Mesenchymal stem cell (in vitro differentiated cells and primary cell): Measurements from ENCODE around the gene TEC.
A peak's percentile ranks its signal among the peaks of the same experiment; 100 is the strongest.

Source experiments
- DNase-seq: peaks from one replicate; pipeline ENCODE4 v3.0.0-alpha.2; 2013
- H2AFZ ChIP-seq: one replicate; pipeline ENCODE4 v1.6.1; 2013; ENCODE audit warnings: low read depth, mild to moderate bottlenecking, control low read depth, inconsistent platforms, low read length, moderate library complexity
- H2AK5ac ChIP-seq: 2 replicates; pipeline ENCODE4 v1.6.1; 2013; ENCODE audit warnings: low read length, moderate library complexity, mild to moderate bottlenecking, inconsistent platforms; ENCODE audit not compliant: severe bottlenecking
- H2BK120ac ChIP-seq: one replicate; pipeline ENCODE4 v1.6.1; 2013; ENCODE audit warnings: low read depth, mild to moderate bottlenecking, inconsistent platforms, low read length, moderate library complexity
- H2BK12ac ChIP-seq, 2 experiments: one replicate each; pipeline ENCODE4 v1.6.1; 2013; ENCODE audit warnings: inconsistent platforms in 2 of 2, low read length in 2 of 2, mild to moderate bottlenecking in 2 of 2, moderate library complexity in 2 of 2, control low read depth in 1 of 2
- H2BK15ac ChIP-seq: one replicate; pipeline ENCODE4 v1.6.1; 2013; ENCODE audit warnings: mild to moderate bottlenecking, low read depth, inconsistent platforms; ENCODE audit not compliant: poor library complexity, severe bottlenecking
- H2BK5ac ChIP-seq: 2 replicates; pipeline ENCODE4 v1.6.1; 2013; ENCODE audit warnings: low read depth, mild to moderate bottlenecking, low read length, control low read depth, inconsistent platforms; ENCODE audit not compliant: poor library complexity, severe bottlenecking
- H3K14ac ChIP-seq, 2 experiments: one replicate each; pipeline ENCODE4 v1.6.1; 2013; ENCODE audit warnings: inconsistent platforms in 2 of 2, low read length in 2 of 2, control low read depth in 1 of 2, mild to moderate bottlenecking in 1 of 2, moderate library complexity in 1 of 2
- H3K18ac ChIP-seq, 2 experiments: one replicate each; pipeline ENCODE4 v1.6.1; 2013; ENCODE audit warnings: inconsistent platforms in 2 of 2, low read length in 2 of 2, control low read depth in 1 of 2, low read depth in 1 of 2, mild to moderate bottlenecking in 1 of 2
- H3K23ac ChIP-seq, 2 experiments: one replicate each; pipeline ENCODE4 v1.6.1; 2013; ENCODE audit warnings: inconsistent platforms in 2 of 2, low read length in 2 of 2, mild to moderate bottlenecking in 2 of 2, moderate library complexity in 2 of 2, control low read depth in 1 of 2
- H3K27ac ChIP-seq: 2 replicates; pipeline ENCODE4 v1.5.1; 2013; ENCODE audit warnings: mild to moderate bottlenecking, moderate library complexity, low read length, control low read depth, inconsistent platforms; ENCODE audit not compliant: poor library complexity, severe bottlenecking
- H3K27me3 ChIP-seq, 2 experiments: 2 replicates each; pipeline versions ENCODE4 v1.6.1 to v1.7.0; 2013; ENCODE audit warnings: low read length in 2 of 2, mild to moderate bottlenecking in 2 of 2, moderate library complexity in 2 of 2, control low read depth in 1 of 2, inconsistent platforms in 1 of 2; ENCODE audit not compliant: control insufficient read depth in 1 of 2, insufficient read depth in 1 of 2
- H3K36me3 ChIP-seq, 2 experiments: 2 replicates each; pipeline versions ENCODE4 v1.6.1 to v1.7.0; 2013; ENCODE audit warnings: low read length in 2 of 2, control low read depth in 1 of 2, inconsistent platforms in 1 of 2, low read depth in 1 of 2, mild to moderate bottlenecking in 1 of 2; ENCODE audit not compliant: insufficient read depth in 2 of 2, control insufficient read depth in 1 of 2
- H3K4ac ChIP-seq, 2 experiments: one replicate each; pipeline ENCODE4 v1.6.1; 2013; ENCODE audit warnings: inconsistent platforms in 2 of 2, low read length in 2 of 2, mild to moderate bottlenecking in 2 of 2, moderate library complexity in 2 of 2, control low read depth in 1 of 2, low read depth in 1 of 2
- H3K4me1 ChIP-seq: 2 replicates; pipeline ENCODE4 v1.6.1; 2013; ENCODE audit warnings: low read depth, low read length, control low read depth; ENCODE audit not compliant: control insufficient read depth, insufficient read depth
- H3K4me2 ChIP-seq: 2 replicates; pipeline ENCODE4 v1.6.1; 2013; ENCODE audit warnings: low read length, mild to moderate bottlenecking, inconsistent platforms; ENCODE audit not compliant: poor library complexity, severe bottlenecking
- H3K4me3 ChIP-seq, 2 experiments: 2 replicates each; pipeline versions ENCODE4 v1.5.1 to v1.7.0; 2013; ENCODE audit warnings: low read length in 2 of 2, mild to moderate bottlenecking in 2 of 2, control low read depth in 1 of 2, low read depth in 1 of 2; ENCODE audit not compliant: insufficient read depth in 1 of 2
- H3K79me1 ChIP-seq: replicated peaks from 2 replicates; pipeline ENCODE4 v1.6.1; 2013; ENCODE audit warnings: mild to moderate bottlenecking, control low read depth, low read length, inconsistent platforms; ENCODE audit not compliant: poor library complexity, severe bottlenecking
- H3K9ac ChIP-seq: 2 replicates; pipeline ENCODE4 v1.7.0; 2013; ENCODE audit warnings: mild to moderate bottlenecking, low read length, moderate library complexity
- H3K9me3 ChIP-seq: 2 replicates; pipeline ENCODE4 v1.7.0; 2013; ENCODE audit warnings: mild to moderate bottlenecking, low read length; ENCODE audit not compliant: control insufficient read depth
- H4K8ac ChIP-seq: one replicate; pipeline ENCODE4 v1.6.1; 2013; ENCODE audit warnings: inconsistent platforms, mild to moderate bottlenecking, low read length, moderate library complexity
- H4K91ac ChIP-seq: one replicate; pipeline ENCODE4 v1.6.1; 2013; ENCODE audit warnings: mild to moderate bottlenecking, low read length, inconsistent platforms
- WGBS: methylation state at CpG from one replicate; pipeline ENCODE4 v1.1.7; 2013; ENCODE audit warnings: mixed read lengths; 5-methylcytosine and 5-hydroxymethylcytosine counted together

Gene TEC

GRCh38 chr4:48248559-48248953 is 21.1 kb downstream of the TEC start:
- Histone ChIP-seq H2BK5ac (no peak overlapping the region), H2AFZ (no peak overlapping the region), H2BK120ac (no peak overlapping the region), H3K4ac (no peak overlapping the region), H3K4me2 (no peak overlapping the region), H2AK5ac (no peak overlapping the region), H3K79me1 (peaks cover 11% of the 10 kb centered on the region), H3K9me3 (no peaks in the 10 kb centered on the region), H3K14ac (no peak overlapping the region), H3K27ac (no peak overlapping the region), H2BK12ac (no peak overlapping the region), H3K4me1 (no peaks in the 10 kb centered on the region), H4K91ac (no peak overlapping the region), H3K23ac (no peak overlapping the region), H3K9ac (no peak overlapping the region), H3K36me3 (no peaks in the 10 kb centered on the region), H3K4me3 (no peak overlapping the region), H2BK15ac (no peak overlapping the region), H4K8ac (no peak overlapping the region), H3K18ac (no peak overlapping the region), H3K27me3 (no peaks in the 10 kb centered on the region)
- WGBS: 83% methylated on average over 1 of the region's 1 CpG
- no peak for DNase-seq

- Histone ChIP-seq H3K27ac (no peak overlapping the region), H3K4me2 (no peak overlapping the region), H4K91ac (no peak overlapping the region), H2BK120ac (no peak overlapping the region), H2BK12ac (no peak overlapping the region), H2AFZ (no peak overlapping the region), H3K9me3 (no peaks in the 10 kb centered on the region), H3K23ac (no peak overlapping the region), H3K9ac (no peak overlapping the region), H3K18ac (no peak overlapping the region), H3K4me3 (no peak overlapping the region), H3K27me3 (no peaks in the 10 kb centered on the region), H2BK5ac (no peak overlapping the region), H2BK15ac (no peak overlapping the region), H3K4me1 (no peaks in the 10 kb centered on the region), H2AK5ac (no peak overlapping the region), H3K14ac (no peak overlapping the region), H3K36me3 (no peaks in the 10 kb centered on the region), H3K4ac (no peak overlapping the region), H4K8ac (peak overlapping the region; percentile 24), H3K79me1 (peaks cover 13% of the 10 kb centered on the region)
- no peak for DNase-seq
- 92% methylated on average over 5 of the region's 5 CpGs for WGBS
These were observed 21.6 kb downstream of the TEC start for GRCh38 chr4:48247878-48248558.

GRCh38 chr4:48247142-48247877 is 22.3 kb downstream of the TEC start:
- no peak for DNase-seq
- H3K4ac ChIP-seq: no peak overlapping the region
- WGBS: 89% methylated on average over 2 of the region's 7 CpGs

GRCh38 chr4:48244665-48245064 is 25.0 kb downstream of the TEC start:
- H2AFZ ChIP-seq: no peak overlapping the region
- H2AK5ac ChIP-seq: no peak overlapping the region
- no peak overlapping the region for H2BK12ac ChIP-seq
- no peak overlapping the region for H2BK15ac ChIP-seq
- H3K23ac ChIP-seq: no peak overlapping the region
- H3K4me2 ChIP-seq: no peak overlapping the region
- no peaks in the 10 kb centered on the region for H3K36me3 ChIP-seq
- no peak overlapping the region for H4K91ac ChIP-seq
- H3K4me3 ChIP-seq: no peak overlapping the region
- no peak overlapping the region for H3K4ac ChIP-seq
- H3K27me3 ChIP-seq: no peaks in the 10 kb centered on the region
- no peak overlapping the region for H2BK5ac ChIP-seq
- no peak overlapping the region for H3K27ac ChIP-seq
- WGBS: 100% methylated on average over 3 of the region's 4 CpGs
- no peak overlapping the region for H3K9ac ChIP-seq
- no peaks in the 10 kb centered on the region for H3K4me1 ChIP-seq
- H3K79me1 ChIP-seq: peaks cover 8% of the 10 kb centered on the region
- H3K9me3 ChIP-seq: no peaks in the 10 kb centered on the region
- H3K14ac ChIP-seq: no peak overlapping the region
- no peak overlapping the region for H3K18ac ChIP-seq
- no peak overlapping the region for H4K8ac ChIP-seq
- H2BK120ac ChIP-seq: no peak overlapping the region
- DNase-seq: no peak

More at GRCh38 chr4:48247142-48247877, 22.3 kb downstream of the TEC start:
- no peaks in the 10 kb centered on the region for H3K4me1 ChIP-seq
- no peak overlapping the region for H3K9ac ChIP-seq
- no peaks in the 10 kb centered on the region for H3K27me3 ChIP-seq
- no peak overlapping the region for H2AFZ ChIP-seq
- H2BK5ac ChIP-seq: no peak overlapping the region
- H2AK5ac ChIP-seq: no peak overlapping the region
- H2BK12ac ChIP-seq: no peak overlapping the region
- no peak overlapping the region for H4K8ac ChIP-seq
- no peaks in the 10 kb centered on the region for H3K36me3 ChIP-seq
- H3K79me1 ChIP-seq: peaks cover 13% of the 10 kb centered on the region
- H2BK15ac ChIP-seq: no peak overlapping the region
- no peak overlapping the region for H3K23ac ChIP-seq
- no peak overlapping the region for H3K27ac ChIP-seq
- no peak overlapping the region for H3K4me2 ChIP-seq
- H3K18ac ChIP-seq: no peak overlapping the region
- no peak overlapping the region for H3K4me3 ChIP-seq
- no peaks in the 10 kb centered on the region for H3K9me3 ChIP-seq
- no peak overlapping the region for H3K14ac ChIP-seq
- no peak overlapping the region for H2BK120ac ChIP-seq
- H4K91ac ChIP-seq: no peak overlapping the region
